Activated gamma-delta T cell treated with Interleukin-2 at 50 U/mL for 16 hours (primary cell): ENCODE measurements around the gene IL36A.

ENCODE experiments used
- DNase-seq: peaks from one replicate; pipeline ENCODE4 v3.0.0-alpha.2; 2020

The IL36A gene

DNA sequence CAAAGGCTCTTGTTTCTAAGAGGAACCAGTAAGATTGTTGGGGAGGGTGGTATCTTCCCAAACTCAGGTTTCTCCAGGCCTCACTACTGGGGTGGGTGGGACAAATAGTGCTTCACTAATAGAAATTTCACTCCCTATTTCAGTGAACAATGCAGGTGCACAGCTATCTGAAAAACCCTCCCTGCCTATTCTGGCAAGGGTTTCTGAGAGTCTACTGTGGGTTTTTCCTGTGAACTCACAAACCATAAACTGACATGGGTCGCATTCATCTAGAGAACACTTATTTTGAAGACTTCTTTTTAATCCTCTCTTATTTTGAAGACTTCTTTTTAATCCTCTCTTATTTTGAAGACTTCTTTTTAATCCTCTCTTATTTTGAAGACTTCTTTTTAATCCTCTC, 4.4 kb downstream of the IL36A start:
- DNase-seq = no peak

- no peak for DNase-seq
Observed at GRCh38 chr2:113010088-113010487, 4.8 kb downstream of the IL36A start.

DNA sequence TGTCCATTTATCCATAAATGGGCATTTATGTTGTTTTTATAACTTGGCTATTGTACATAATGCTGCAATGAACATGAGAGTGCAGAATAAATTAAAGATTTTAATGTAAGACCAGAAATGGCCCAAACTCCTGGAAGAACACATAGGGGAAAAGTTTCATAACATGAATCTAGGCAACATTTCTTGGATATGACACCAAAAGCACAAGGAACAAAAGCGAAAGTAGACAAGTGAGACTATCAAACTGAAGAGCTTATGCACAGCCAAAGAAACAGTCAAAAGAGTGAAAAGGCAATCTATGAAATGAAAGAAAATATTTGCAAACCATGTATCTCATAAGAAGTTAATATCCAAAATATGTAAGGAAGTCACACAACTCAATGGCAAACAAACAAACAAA, 5.8 kb downstream of the IL36A start:
- DNase-seq = no peak

GRCh38 chr2:113012436-113013335, 7.4 kb downstream of the IL36A start:
- no peak for DNase-seq

DNA sequence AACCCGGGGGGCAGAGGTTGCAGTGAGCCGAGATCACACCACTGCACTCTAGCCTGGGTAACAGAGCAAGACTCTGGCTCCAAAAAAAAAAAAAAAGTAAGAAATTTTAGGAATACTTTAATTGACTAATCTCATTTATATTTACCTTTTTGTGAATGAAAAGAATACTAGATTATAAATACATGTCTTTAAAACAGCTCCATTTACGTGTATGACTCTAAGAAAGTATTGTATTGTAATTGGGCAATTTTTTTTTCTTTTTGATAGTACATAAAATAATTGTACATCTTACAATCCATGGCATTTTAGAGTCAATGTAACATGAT, 8.0 kb downstream of the IL36A start:
- no peak for DNase-seq

DNA sequence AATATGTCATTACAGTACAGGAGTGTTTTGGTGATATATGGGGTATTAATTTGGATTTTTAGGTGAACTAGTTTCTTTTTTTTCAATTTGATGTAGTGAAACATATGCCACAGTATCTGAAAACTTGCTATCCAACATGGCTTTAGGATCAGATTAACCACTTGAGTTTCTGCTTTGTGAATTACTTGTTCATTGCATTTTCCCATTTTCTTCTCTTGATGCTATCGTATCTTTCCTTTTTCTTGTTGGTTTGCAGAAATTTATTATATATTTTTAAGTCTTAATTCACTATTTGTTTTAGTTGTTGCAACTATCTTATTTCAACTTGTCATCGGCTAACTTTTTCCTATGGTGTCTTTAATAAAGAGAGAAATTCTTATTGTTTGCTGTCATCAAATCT, 8.8 kb downstream of the IL36A start:
- DNase-seq = no peak

DNA sequence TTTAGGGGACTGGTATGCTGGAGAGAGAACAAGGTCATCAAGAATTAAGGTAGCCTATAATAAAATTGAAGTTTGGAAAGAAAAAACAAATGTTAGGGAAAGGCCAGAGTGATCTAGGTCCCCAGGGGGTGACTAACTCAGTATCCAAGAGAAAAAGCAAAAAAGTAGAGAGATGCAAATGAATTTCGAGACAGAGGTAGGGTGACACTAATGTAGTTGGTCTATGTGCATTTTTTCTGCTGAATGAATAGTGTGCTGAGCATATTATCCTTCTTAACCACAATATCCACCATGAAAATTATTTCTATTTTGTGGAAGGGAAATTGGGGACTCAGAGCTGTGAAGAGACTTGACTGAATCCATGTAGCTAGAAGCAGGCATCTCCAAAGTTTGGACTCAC, 9.8 kb downstream of the IL36A start:
- DNase-seq = no peak

- no peak for DNase-seq
Observed at GRCh38 chr2:113015655-113016054, 10.4 kb downstream of the IL36A start.

- no peak for DNase-seq
Observed at GRCh38 chr2:113018509-113018908, 13.2 kb downstream of the IL36A start.

- DNase-seq = no peak
Observed at GRCh38 chr2:113021312-113021711, 16.1 kb downstream of the IL36A start.

- DNase-seq = no peak
Observed at GRCh38 chr2:113024764-113025163, 19.5 kb downstream of the IL36A start.

- DNase-seq = no peak
Observed at GRCh38 chr2:113025737-113026136, 20.5 kb downstream of the IL36A start.

GRCh38 chr2:113027691-113028090, 22.4 kb downstream of the IL36A start:
- DNase-seq = no peak

- DNase-seq = no peak
Observed at GRCh38 chr2:113028112-113028511, 22.9 kb downstream of the IL36A start.

DNA sequence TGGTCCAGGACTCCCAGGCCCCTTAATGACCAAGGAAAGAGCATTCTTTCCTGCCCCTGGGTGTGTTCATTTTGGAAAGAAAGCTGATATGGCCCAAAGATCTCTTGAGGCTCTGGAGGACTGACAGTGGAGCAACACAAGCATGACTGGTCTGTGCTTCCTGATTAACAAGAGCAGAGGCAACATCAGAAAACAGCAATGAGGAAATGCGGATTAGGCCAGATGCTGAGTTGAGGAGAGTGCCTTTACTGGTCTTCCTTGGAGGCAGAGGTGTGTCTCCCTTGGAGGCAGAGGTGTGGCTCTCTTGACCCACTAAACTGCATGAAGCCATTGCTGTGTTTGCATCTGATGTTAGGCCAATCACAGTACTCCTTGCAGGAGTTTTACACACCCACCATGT, 27.5 kb downstream of the IL36A start:
- DNase-seq = no peak

GRCh38 chr2:113034016-113034415, 28.8 kb downstream of the IL36A start:
- no peak for DNase-seq

DNA sequence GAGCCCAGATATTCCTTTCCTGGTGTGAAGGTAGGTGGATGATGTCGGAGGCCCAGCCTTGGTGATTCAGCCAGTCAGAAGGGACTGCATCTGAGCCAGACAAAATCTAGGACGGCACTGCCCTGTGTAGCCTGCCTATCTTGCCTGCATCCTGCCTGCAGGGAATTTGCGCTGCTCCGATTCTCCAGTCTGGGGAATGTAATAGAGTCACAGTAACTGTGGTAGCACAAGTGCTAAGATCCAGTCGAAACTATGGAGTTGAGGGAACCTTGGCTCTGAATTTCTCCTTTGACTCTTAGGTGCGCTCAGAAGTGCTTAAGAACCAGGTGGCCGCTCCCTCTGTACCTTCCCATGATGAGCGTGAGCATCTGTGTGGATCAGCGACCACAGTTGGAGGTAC, 31.5 kb downstream of the IL36A start:
- DNase-seq = no peak

- no peak for DNase-seq
Observed at GRCh38 chr2:113038291-113038690, 33.0 kb downstream of the IL36A start.

DNA sequence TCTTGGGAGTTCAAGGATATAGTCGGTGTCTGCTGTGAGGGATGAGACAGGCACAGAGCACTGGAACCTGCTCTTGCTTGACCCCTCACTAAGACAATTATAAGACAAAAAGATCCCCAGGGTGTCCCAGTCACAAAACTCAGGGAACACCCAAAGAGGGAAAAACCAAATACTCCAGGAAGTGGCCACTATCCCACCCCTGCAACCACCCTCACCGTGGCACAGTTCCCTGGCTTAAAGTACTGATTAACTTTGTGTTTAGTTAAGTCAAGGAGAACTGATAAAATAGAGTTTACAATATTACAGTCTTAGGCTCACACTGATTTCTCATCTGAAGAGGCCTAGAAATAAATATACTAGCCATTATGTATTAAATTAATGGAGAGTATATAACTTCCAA, 33.9 kb downstream of the IL36A start:
- no peak for DNase-seq

- no peak for DNase-seq
Observed at GRCh38 chr2:113039719-113040118, 34.5 kb downstream of the IL36A start.

GRCh38 chr2:113041871-113042270, 36.6 kb downstream of the IL36A start:
- DNase-seq = no peak

- no peak for DNase-seq
Observed at GRCh38 chr2:113046465-113046864, 41.2 kb downstream of the IL36A start.

DNA sequence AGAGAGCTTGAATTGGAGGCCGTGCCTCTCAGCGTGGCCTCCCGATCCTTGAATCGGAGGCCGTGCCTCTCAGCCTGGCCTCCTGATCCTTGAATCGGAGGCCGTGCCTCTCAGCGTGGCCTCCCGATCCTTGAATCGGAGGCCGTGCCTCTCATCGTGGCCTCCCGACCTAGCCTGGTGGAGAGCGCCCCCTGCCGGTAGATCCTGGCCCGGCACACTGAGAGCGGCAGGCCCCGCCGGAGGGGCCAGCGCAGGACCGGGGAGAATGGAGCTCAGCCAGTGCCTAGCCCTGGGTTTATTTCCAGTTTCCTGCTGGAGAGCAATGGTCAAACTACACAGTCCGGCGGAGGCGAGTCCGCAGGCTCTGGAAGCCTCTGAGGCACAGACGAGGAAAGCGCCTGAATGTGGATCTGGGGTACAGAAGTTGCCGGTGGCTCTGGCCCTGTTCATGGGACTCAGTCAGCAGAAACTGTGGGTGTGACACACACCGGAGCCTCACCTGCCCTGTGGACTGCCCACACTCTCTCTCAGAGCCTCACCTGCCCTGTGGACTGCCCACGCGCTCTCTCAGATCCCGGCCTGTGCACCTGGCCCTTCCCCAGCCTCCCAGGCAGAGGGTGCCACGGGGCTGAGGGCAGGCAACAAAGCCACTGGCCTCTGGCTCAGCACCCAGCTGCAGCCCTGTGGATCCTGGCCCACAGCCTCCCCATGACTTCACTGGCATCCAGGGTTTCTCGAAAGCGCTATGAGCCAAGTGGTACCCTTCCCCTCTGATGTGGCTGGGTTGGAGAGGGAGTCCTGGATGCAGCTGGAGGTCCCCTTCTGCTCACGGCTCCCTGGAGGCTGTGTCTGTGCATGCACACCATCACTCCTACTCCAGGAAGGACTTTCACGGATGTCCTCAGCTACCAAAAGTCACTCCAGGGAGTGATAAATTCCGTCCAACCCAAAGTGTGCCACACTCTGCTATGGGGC, 45.9 kb downstream of the IL36A start:
- DNase-seq = no peak

DNA sequence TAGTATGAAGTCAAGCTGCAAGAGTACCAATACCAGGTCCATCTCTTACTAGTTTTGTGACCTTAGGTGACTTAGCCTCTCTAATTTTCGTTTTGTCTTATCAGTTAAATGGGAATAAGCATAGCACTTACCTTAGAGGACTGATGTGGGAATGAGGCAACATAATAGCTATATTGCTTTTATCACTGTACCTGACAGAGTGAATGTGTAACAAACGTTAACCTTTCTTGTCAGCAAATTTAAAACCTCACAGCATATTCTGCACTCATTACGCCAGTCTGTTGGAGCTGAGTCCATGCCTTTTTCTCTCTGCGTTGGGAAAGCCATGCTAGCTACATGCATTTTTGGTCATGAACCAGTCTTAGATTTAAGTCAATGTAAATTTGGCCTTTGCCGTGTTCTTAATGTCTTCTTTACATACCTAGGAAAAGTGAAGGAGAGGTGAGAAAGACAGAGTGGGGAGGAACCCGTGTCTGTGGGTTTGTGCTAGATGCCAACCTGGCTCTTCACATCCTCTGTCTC, 47.2 kb downstream of the IL36A start, which contains the start of gene IL36B:
Gene IL36B, minus strand, starts transcription at position 472 of the 522 bp plus-strand sequence.
- DNase-seq = no peak
